ENCODE results near the gene ATRNL1. TPM values are rescaled to one million over a fixed set of nuclear protein-coding genes. Genes with fewer than 3 reads are reported as not detected.
"Not testable (repeated sequence)": the region's sequence is repeated elsewhere in the genome, so short reads cannot be mapped to it uniquely, and the experiment has no call there.

Gene ATRNL1
- total RNA-seq, 4 donors from 2014 or later = 0.44 to 1.4 (median 1.1) TPM

DNA sequence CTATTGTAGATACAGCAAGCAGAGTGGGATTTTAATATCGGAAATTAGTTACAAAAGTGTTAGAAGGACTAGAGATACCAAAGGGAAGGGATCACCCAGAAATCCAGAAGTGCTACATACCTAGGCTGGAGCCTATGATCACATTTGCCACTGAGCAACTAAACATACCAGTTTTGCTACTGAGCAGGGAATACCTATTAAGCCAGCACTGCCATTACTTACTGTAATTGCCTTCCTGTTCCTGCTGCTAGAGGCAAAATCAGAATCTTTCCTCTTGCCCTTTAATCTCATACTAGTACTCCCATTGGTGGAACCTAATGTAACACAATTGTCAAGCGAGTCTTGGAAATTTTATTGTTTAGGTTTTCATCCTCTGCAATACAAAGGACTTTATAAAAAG, 121.7 kb downstream of the ATRNL1 start:
- 74% methylated on average over 2 of the region's 2 CpGs for WGBS

DNA sequence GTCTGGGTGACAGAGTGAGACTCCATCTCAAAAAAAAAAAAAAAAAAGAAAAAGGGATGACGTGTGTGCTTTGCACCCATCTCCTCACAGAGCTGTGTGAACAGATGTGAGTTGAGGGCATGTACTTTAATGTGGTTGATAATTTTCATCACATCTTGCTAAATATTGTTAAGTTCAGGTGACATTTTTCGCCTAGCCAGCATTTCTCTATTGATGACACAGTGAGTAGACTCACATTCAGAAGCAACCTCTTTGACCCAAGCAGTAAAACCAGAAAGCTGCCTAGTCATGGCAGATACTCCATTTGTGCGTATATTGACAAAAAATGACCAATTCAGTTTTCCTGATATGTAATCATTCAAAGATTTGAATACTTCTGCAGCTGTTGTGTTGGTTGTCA, 126.0 kb downstream of the ATRNL1 start:
- H3K4me3 ChIP-seq = no peak overlapping the region
- no peak overlapping the region for H3K27ac ChIP-seq
- H3K9me3 ChIP-seq = no peaks in the 10 kb centered on the region
- no peaks in the 10 kb centered on the region for H3K36me3 ChIP-seq
- TF ChIP-seq POLR2A (IDR thresholded peaks at IDR 0.05) (no peak), POLR2AphosphoS5 (IDR thresholded peaks at IDR 0.05) (no peak), EP300 (IDR thresholded peaks at IDR 0.05) (no peak), CTCF (IDR thresholded peaks at IDR 0.05) (no peak)
- H3K4me1 ChIP-seq = no peaks in the 10 kb centered on the region
- no peak for DNase-seq (ENCODE audit: low spot score in 2 of 2)
- WGBS = 92% methylated on average over 3 of the region's 3 CpGs
- H3K27me3 ChIP-seq = no peaks in the 10 kb centered on the region

More for the DNA sequence above, 121.7 kb downstream of the ATRNL1 start:
- TF ChIP-seq CTCF (IDR thresholded peaks at IDR 0.05) = no peak
- no peak for TF ChIP-seq POLR2A (IDR thresholded peaks at IDR 0.05)
- TF ChIP-seq EP300 (IDR thresholded peaks at IDR 0.05) = no peak
- no peak for TF ChIP-seq POLR2AphosphoS5 (IDR thresholded peaks at IDR 0.05)
- no peaks in the 10 kb centered on the region for H3K36me3 ChIP-seq
- no peaks in the 10 kb centered on the region for H3K4me1 ChIP-seq
- no peaks in the 10 kb centered on the region for H3K9me3 ChIP-seq
- DNase-seq (ENCODE audit: low spot score in 2 of 2) = no peak
- no peaks in the 10 kb centered on the region for H3K27me3 ChIP-seq
- no peak overlapping the region for H3K27ac ChIP-seq
- no peak overlapping the region for H3K4me3 ChIP-seq

GRCh38 chr10:115222039-115222438, 128.9 kb downstream of the ATRNL1 start:
- no peak overlapping the region for H3K4me3 ChIP-seq
- TF ChIP-seq POLR2AphosphoS5 (IDR thresholded peaks at IDR 0.05) = no peak
- TF ChIP-seq EP300 (IDR thresholded peaks at IDR 0.05) = no peak
- no peak for TF ChIP-seq CTCF (IDR thresholded peaks at IDR 0.05)
- TF ChIP-seq POLR2A (IDR thresholded peaks at IDR 0.05) = no peak
- DNase-seq (ENCODE audit: low spot score in 2 of 2) = no peak
- no peaks in the 10 kb centered on the region for H3K36me3 ChIP-seq
- H3K27ac ChIP-seq = no peak overlapping the region
- H3K4me1 ChIP-seq = no peaks in the 10 kb centered on the region
- no peaks in the 10 kb centered on the region for H3K27me3 ChIP-seq
- H3K9me3 ChIP-seq = no peaks in the 10 kb centered on the region

GRCh38 chr10:115239761-115240160, 146.6 kb downstream of the ATRNL1 start:
- Histone ChIP-seq H3K4me3 (no peak overlapping the region), H3K4me1 (no peaks in the 10 kb centered on the region), H3K27me3 (no peaks in the 10 kb centered on the region), H3K36me3 (no peaks in the 10 kb centered on the region), H3K27ac (no peak overlapping the region), H3K9me3 (no peaks in the 10 kb centered on the region)
- TF ChIP-seq POLR2AphosphoS5 (IDR thresholded peaks at IDR 0.05) (no peak), EP300 (IDR thresholded peaks at IDR 0.05) (no peak), POLR2A (IDR thresholded peaks at IDR 0.05) (no peak), CTCF (IDR thresholded peaks at IDR 0.05) (no peak)
- DNase-seq (ENCODE audit: low spot score in 2 of 2) = no peak
- 68% methylated on average over 2 of the region's 2 CpGs for WGBS

DNA sequence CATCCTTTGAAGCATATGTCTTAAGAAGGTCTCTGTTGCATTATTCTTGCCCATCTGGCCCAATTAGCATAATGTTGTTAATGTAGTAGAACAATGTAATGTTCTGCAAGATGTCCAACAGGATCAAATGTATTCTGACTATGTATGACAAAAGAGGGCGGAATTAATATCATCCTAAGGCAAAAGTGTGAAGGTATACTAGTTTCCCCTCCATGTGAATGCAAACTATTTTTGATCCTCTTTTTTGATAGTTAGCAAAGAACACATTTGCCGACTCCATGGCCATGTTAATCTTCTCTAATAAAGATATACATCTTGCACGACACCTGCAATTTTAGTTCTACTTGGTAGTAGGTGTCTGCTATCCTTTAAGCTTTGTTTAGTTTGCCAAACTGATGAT, 157.6 kb downstream of the ATRNL1 start:
- H3K9me3 ChIP-seq = peaks cover 5% of the 10 kb centered on the region
- H3K27me3 ChIP-seq = no peaks in the 10 kb centered on the region
- H3K36me3 ChIP-seq = no peaks in the 10 kb centered on the region
- WGBS = 87% methylated on average over 3 of the region's 3 CpGs
- H3K27ac ChIP-seq = no peak overlapping the region
- H3K4me3 ChIP-seq = no peak overlapping the region
- TF ChIP-seq POLR2AphosphoS5 (IDR thresholded peaks at IDR 0.05) = no peak
- no peak for TF ChIP-seq EP300 (IDR thresholded peaks at IDR 0.05)
- no peak for TF ChIP-seq CTCF (IDR thresholded peaks at IDR 0.05)
- H3K4me1 ChIP-seq = no peaks in the 10 kb centered on the region
- no peak for DNase-seq (ENCODE audit: low spot score in 2 of 2)

DNA sequence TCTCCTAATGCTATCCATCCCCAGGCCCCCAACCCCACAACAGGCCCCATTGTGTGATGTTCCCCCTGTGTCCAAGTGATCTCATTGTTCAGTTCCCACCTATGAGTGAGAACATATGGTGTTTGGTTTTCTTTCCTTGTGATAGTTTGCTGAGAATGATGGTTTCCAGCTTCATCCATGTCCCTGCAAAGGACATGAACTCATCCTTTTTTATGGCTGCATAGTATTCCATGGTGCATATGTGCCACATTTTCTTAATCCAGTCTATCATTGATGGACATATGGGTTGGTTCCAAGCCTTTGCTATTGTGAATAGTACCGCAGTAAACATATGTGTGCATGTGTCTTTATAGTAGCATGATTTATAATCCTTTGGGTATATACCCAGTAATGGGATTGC, 160.6 kb downstream of the ATRNL1 start:
- not testable (repeated sequence) for DNase-seq (ENCODE audit: low spot score in 2 of 2); H3K4me3 ChIP-seq; H3K4me1 ChIP-seq; H3K27ac ChIP-seq; H3K36me3 ChIP-seq; H3K9me3 ChIP-seq; H3K27me3 ChIP-seq
- WGBS = 100% methylated on average over 1 of the region's 1 CpG

All from suprapubic skin (tissue), 4 donors.